ENCODE data around the gene COL23A1. TPM values are rescaled to one million over a fixed set of nuclear protein-coding genes. Genes with fewer than 3 reads are reported as not detected.

COL23A1 gene
- total and polyA plus RNA-seq, 2 experiments from 2014 or later, result 4.8 to 8.2 TPM

DNA sequence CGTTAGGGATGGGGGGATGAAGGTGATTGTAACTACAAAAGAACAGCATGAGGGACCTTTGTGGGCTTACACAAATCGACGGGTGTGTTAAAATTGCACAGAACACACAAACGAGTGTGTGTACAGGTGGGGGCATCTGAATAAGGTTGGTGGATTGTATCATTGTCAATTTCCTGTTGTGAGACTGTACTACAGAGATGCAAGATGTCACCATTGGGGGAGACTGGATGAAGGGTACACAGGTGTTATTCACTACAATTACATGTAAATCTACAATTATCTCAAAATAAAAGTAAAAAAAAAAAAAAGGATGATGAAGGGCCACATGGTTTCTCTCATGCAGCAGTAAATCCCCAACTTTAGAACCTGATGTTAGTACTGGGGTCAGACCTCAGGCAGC, 326.1 kb downstream of the COL23A1 start:
- no peaks in the 10 kb centered on the region for H3F3A ChIP-seq (replicated peaks; ENCODE audit: low read depth)
- H3K4me3 ChIP-seq, result no peak overlapping the region
- 0 out of 3 replicates have a peak, but pooled peaks cover 4% of the 10 kb centered on the region for H3K9me3 Mint-ChIP-seq
- ATAC-seq (no peak), DNase-seq (ENCODE audit: low spot score) (no peak)
- H3K27ac Mint-ChIP-seq, result no peak overlapping the region
- 0 out of 3 replicates have a peak, but pooled peaks cover 3% of the 10 kb centered on the region for H3K36me3 Mint-ChIP-seq (ENCODE audit: low read depth)
- no peaks in the 10 kb centered on the region; the same call in 1 of the 2 replicates for H3K9me2 ChIP-seq (ENCODE audit: insufficient read depth)
- H4K20me1 ChIP-seq (replicated peaks; ENCODE audit: insufficient read depth), result no peaks in the 10 kb centered on the region
- no peaks in the 10 kb centered on the region for H3K36me3 ChIP-seq (ENCODE audit: insufficient read depth)
- no peaks in the 10 kb centered on the region for H3K79me2 ChIP-seq (replicated peaks; ENCODE audit: insufficient read depth)
- no peaks in the 10 kb centered on the region for H3K4me1 Mint-ChIP-seq
- no peaks in the 10 kb centered on the region for H3K27me3 ChIP-seq (ENCODE audit: insufficient read depth)
- no peak overlapping the region for H2AFZ ChIP-seq
- peaks cover 8% of the 10 kb centered on the region for H3K27me3 Mint-ChIP-seq (ENCODE audit: insufficient read depth, low read depth, poor library complexity)
- no peak overlapping the region for H3K4me2 ChIP-seq
- H3K4me3 Mint-ChIP-seq, result no peak overlapping the region
- H3K27ac ChIP-seq (ENCODE audit: low read depth), result no peak overlapping the region
- H3K4me1 ChIP-seq (ENCODE audit: insufficient read depth), result no peaks in the 10 kb centered on the region
- no peak for TF ChIP-seq ZNF114 (CRISPR knock-in tag; IDR thresholded peaks at IDR 0.05)
- TF ChIP-seq JUNB (IDR thresholded peaks at IDR 0.05; ENCODE audit: unreplicated experiment), result no peak
- no peak for TF ChIP-seq CREB1 (CRISPR knock-in tag; IDR thresholded peaks at IDR 0.05; ENCODE audit: low read depth)
- TF ChIP-seq NANOG (IDR thresholded peaks at IDR 0.05; ENCODE audit: borderline replicate concordance), result no peak
- no peak for TF ChIP-seq ZNF331 (CRISPR knock-in tag; IDR thresholded peaks at IDR 0.05; ENCODE audit: low read depth)
- TF ChIP-seq, protein P1, sequence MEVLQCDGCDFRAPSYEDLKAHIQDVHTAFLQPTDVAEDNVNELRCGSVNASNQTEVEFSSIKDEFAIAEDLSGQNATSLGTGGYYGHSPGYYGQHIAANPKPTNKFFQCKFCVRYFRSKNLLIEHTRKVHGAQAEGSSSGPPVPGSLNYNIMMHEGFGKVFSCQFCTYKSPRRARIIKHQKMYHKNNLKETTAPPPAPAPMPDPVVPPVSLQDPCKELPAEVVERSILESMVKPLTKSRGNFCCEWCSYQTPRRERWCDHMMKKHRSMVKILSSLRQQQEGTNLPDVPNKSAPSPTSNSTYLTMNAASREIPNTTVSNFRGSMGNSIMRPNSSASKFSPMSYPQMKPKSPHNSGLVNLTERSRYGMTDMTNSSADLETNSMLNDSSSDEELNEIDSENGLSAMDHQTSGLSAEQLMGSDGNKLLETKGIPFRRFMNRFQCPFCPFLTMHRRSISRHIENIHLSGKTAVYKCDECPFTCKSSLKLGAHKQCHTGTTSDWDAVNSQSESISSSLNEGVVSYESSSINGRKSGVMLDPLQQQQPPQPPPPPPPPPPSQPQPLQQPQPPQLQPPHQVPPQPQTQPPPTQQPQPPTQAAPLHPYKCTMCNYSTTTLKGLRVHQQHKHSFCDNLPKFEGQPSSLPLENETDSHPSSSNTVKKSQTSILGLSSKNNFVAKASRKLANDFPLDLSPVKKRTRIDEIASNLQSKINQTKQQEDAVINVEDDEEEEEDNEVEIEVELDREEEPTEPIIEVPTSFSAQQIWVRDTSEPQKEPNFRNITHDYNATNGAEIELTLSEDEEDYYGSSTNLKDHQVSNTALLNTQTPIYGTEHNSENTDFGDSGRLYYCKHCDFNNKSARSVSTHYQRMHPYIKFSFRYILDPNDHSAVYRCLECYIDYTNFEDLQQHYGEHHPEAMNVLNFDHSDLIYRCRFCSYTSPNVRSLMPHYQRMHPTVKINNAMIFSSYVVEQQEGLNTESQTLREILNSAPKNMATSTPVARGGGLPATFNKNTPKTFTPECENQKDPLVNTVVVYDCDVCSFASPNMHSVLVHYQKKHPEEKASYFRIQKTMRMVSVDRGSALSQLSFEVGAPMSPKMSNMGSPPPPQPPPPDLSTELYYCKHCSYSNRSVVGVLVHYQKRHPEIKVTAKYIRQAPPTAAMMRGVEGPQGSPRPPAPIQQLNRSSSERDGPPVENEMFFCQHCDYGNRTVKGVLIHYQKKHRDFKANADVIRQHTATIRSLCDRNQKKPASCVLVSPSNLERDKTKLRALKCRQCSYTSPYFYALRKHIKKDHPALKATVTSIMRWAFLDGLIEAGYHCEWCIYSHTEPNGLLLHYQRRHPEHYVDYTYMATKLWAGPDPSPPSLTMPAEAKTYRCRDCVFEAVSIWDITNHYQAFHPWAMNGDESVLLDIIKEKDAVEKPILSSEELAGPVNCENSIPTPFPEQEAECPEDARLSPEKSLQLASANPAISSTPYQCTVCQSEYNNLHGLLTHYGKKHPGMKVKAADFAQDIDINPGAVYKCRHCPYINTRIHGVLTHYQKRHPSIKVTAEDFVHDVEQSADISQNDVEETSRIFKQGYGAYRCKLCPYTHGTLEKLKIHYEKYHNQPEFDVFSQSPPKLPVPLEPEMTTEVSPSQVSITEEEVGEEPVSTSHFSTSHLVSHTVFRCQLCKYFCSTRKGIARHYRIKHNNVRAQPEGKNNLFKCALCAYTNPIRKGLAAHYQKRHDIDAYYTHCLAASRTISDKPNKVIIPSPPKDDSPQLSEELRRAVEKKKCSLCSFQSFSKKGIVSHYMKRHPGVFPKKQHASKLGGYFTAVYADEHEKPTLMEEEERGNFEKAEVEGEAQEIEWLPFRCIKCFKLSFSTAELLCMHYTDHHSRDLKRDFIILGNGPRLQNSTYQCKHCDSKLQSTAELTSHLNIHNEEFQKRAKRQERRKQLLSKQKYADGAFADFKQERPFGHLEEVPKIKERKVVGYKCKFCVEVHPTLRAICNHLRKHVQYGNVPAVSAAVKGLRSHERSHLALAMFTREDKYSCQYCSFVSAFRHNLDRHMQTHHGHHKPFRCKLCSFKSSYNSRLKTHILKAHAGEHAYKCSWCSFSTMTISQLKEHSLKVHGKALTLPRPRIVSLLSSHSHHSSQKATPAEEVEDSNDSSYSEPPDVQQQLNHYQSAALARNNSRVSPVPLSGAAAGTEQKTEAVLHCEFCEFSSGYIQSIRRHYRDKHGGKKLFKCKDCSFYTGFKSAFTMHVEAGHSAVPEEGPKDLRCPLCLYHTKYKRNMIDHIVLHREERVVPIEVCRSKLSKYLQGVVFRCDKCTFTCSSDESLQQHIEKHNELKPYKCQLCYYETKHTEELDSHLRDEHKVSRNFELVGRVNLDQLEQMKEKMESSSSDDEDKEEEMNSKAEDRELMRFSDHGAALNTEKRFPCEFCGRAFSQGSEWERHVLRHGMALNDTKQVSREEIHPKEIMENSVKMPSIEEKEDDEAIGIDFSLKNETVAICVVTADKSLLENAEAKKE (CRISPR knock-in tag; IDR thresholded peaks at IDR 0.05), result no peak
- no peak for TF ChIP-seq EZH2 (IDR thresholded peaks at IDR 0.05; ENCODE audit: low read depth, unreplicated experiment)
- no peak for TF ChIP-seq EZH2phosphoT487 (IDR thresholded peaks at IDR 0.05; ENCODE audit: unreplicated experiment)
- TF ChIP-seq POLR2AphosphoS5 (IDR thresholded peaks at IDR 0.05; ENCODE audit: low read depth), result no peak
- TF ChIP-seq, protein P2, sequence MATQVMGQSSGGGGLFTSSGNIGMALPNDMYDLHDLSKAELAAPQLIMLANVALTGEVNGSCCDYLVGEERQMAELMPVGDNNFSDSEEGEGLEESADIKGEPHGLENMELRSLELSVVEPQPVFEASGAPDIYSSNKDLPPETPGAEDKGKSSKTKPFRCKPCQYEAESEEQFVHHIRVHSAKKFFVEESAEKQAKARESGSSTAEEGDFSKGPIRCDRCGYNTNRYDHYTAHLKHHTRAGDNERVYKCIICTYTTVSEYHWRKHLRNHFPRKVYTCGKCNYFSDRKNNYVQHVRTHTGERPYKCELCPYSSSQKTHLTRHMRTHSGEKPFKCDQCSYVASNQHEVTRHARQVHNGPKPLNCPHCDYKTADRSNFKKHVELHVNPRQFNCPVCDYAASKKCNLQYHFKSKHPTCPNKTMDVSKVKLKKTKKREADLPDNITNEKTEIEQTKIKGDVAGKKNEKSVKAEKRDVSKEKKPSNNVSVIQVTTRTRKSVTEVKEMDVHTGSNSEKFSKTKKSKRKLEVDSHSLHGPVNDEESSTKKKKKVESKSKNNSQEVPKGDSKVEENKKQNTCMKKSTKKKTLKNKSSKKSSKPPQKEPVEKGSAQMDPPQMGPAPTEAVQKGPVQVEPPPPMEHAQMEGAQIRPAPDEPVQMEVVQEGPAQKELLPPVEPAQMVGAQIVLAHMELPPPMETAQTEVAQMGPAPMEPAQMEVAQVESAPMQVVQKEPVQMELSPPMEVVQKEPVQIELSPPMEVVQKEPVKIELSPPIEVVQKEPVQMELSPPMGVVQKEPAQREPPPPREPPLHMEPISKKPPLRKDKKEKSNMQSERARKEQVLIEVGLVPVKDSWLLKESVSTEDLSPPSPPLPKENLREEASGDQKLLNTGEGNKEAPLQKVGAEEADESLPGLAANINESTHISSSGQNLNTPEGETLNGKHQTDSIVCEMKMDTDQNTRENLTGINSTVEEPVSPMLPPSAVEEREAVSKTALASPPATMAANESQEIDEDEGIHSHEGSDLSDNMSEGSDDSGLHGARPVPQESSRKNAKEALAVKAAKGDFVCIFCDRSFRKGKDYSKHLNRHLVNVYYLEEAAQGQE (IDR thresholded peaks at IDR 0.05; ENCODE audit: unreplicated experiment), result no peak
- TF ChIP-seq, protein P3, sequence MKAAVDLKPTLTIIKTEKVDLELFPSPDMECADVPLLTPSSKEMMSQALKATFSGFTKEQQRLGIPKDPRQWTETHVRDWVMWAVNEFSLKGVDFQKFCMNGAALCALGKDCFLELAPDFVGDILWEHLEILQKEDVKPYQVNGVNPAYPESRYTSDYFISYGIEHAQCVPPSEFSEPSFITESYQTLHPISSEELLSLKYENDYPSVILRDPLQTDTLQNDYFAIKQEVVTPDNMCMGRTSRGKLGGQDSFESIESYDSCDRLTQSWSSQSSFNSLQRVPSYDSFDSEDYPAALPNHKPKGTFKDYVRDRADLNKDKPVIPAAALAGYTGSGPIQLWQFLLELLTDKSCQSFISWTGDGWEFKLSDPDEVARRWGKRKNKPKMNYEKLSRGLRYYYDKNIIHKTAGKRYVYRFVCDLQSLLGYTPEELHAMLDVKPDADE (IDR thresholded peaks at IDR 0.05), result no peak
- TF ChIP-seq STAT1 (IDR thresholded peaks at IDR 0.05; ENCODE audit: unreplicated experiment), result no peak
- TF ChIP-seq, protein P4, sequence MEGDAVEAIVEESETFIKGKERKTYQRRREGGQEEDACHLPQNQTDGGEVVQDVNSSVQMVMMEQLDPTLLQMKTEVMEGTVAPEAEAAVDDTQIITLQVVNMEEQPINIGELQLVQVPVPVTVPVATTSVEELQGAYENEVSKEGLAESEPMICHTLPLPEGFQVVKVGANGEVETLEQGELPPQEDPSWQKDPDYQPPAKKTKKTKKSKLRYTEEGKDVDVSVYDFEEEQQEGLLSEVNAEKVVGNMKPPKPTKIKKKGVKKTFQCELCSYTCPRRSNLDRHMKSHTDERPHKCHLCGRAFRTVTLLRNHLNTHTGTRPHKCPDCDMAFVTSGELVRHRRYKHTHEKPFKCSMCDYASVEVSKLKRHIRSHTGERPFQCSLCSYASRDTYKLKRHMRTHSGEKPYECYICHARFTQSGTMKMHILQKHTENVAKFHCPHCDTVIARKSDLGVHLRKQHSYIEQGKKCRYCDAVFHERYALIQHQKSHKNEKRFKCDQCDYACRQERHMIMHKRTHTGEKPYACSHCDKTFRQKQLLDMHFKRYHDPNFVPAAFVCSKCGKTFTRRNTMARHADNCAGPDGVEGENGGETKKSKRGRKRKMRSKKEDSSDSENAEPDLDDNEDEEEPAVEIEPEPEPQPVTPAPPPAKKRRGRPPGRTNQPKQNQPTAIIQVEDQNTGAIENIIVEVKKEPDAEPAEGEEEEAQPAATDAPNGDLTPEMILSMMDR (conservative IDR thresholded peaks at IDR 0.05; ENCODE audit: low read depth in 2 of 2), result no peak

Measured in GM23338 (cell line).